GM18519 (cell line): Measurements from ENCODE around the gene MPP4.

ENCODE experiments used
- ATAC-seq: cut with Tn5 transposase; IDR thresholded peaks from one replicate; pipeline ENCODE4 v1.9.1; 2021; ENCODE audit warnings: mild to moderate bottlenecking, moderate library complexity; ENCODE audit not compliant: unreplicated experiment, low FRiP score

Gene MPP4

DNA sequence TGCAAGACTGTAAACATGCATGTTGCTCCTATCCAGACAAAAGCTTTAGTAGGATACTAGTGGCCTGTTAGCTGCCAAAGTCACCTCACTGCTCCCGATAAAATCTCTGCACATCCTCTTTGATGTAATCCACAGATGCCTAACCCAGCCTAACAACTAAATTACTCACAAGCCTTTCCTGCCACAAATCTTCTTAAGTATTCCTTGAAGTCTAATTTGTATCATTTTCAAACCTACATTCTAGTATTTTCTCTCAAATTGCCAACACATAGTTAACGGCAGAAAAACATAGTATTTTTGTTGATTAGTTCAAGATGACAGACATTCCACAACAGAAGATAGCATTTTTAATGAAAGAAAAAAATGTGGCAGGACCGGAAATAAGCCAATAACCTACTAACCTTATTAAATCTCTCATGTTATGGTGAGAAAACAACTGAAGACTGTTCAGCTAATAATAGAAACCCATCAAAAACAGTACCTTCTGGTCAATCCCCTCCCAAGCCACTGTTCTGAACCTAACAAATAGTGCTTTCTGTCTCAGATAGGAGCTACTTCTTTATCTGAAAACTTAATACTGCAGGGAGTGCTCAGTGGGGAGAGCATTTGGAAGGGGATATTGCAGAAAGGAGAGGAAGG is at the start of gene MPP4:
TSS of gene MPP4 (minus strand) at position 57 of the 639 bp plus-strand sequence. CDS start 4,690 bp downstream, outside the sequence.
- no peak for ATAC-seq

DNA sequence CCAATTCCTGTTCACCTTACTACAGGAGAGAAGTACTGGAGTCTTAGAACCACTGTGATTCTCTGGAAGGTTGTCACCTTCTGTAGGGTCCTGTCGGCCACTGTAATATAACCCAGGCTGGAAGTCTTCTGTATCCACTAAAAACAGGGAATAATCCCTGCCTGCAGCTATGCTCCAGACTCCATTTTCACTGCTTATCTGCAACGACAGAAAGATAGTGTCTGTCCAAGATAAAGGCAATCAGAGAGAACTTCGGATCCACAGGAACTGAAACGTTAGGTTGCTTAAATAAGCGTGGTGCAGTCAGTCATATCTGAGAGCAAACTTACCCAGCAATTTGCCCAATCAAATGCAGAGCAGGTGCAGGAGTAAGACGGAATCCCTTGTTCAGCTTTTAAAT is 48.1 kb upstream of the MPP4 start:
- no peak for ATAC-seq

DNA sequence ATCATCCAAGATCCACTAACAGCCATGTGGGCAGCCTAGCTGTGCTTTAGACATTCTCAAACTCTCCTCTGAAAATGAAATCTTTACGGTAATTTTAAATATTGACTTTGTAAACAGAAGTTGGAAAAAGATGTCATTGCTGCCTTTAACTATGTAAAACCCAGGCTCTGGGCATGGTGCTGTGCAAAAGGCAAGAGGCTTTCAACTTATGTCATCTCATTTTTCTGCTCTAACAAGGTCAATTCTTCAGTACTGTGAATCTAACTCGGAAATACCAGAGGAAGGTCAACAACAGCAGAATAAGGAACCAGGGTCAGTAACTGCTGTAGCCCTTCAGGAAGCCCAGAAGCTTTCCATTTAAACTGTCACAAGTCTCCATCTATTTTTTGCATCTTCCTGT is 37.0 kb upstream of the MPP4 start:
- ATAC-seq = no peak

GRCh38 chr2:201734111-201734510 is 35.7 kb upstream of the MPP4 start:
- ATAC-seq = no peak

DNA sequence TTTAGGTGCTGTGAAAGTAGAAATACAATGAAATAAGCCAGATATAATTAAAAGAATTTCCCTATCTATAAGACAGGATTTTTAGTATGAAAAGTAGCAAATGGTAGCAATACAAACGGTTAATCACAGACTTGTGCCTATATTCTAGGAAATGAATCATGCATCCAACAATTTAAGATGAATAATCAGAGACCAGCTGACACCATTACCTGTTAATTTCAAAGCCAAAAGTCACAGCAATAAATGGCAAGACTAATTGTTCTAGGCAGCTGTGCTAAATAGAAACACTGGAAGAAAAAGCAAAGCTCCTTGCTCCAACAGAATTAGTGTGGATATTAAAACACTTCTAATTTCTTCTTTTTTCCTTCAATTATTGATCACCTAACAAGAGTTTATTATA is 35.1 kb upstream of the MPP4 start:
- ATAC-seq = no peak

DNA sequence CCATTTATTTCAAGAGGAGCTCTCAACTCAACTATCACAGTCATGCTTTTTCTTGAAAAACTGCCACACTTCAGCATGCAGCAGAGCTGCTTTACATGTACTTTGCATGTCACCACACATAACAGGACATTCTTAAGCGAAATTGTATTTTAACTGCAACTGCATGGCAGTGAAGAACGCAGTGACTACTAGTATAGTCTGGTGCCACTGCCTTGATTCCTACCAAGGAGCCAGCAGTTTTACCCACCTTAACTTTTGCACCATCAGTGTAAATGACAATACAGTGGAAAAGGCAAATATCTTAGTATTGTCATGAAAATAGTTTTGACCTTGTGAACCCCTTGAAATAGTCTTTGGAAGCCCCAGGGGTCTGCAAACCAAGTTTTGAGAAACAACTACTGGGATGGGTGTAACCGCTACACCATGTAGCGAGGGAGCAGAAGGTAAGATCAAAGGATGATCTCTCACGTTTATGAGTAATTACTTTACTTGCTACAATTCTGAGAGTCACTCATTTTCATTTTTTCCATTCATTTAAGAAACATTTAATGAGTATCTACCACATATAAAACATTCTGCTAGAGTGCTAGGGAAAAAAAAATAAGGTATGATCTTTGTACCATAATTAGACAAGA is 32.3 kb upstream of the MPP4 start:
- ATAC-seq = no peak

GRCh38 chr2:201715459-201715858 is 17.0 kb upstream of the MPP4 start:
- no peak for ATAC-seq

DNA sequence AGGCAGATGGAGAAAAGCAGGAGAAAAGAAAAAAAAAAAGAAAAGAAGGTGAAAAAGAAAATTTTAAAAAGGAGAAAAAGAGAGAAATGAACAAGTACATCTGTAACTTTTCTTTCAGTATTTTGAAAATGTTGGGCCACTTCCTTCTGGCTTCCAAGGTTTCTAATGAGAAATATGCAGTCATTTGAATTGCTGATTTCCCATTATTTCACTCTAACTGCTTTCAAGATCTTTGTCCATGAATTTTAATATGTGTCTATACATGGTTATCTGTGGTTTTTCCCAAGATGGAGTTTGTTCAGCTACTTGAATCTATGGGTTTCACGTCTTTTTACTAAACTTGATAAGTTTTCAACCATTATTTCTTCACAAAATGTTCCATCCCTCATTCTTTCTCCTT is 14.3 kb upstream of the MPP4 start:
- no peak for ATAC-seq

DNA sequence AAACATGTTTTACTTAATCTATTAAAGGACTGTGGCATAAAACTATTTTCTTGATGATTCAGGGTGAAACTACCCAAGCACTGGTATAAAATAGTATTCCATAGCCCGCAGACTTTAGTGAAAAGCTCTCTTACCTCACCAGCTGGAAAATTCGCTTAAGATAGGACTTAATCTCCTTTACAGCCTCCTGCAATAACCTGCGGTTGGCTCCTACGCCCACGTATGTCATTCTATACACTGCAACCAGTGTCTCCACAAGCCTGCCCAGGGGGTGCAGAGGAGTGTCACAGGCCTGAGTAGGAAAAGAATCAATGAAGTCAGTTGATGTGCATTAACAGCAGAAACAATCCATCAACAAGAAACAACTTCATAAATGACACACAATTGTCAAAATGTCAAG is 11.3 kb upstream of the MPP4 start:
- no peak for ATAC-seq

GRCh38 chr2:201709049-201709448 is 10.6 kb upstream of the MPP4 start:
- no peak for ATAC-seq

DNA sequence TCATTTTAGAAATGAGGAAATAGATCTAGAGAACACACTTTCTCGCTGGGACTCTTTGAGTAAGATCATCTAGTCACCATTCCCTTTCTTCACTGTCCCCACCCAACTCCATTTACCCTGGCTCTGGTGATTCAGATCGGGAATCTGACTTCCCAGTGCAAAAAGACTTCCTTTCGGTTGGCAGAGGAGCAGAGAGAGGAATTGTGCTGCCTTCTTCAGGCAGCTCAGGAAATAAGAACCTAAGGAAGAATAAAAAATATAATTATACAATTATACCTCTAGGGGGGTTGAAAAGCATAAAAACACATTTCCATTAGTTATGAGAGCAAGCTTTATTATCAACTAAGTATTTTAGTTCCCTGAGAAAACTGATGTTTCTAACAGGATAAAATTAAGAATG is 9.3 kb upstream of the MPP4 start:
- no peak for ATAC-seq

DNA sequence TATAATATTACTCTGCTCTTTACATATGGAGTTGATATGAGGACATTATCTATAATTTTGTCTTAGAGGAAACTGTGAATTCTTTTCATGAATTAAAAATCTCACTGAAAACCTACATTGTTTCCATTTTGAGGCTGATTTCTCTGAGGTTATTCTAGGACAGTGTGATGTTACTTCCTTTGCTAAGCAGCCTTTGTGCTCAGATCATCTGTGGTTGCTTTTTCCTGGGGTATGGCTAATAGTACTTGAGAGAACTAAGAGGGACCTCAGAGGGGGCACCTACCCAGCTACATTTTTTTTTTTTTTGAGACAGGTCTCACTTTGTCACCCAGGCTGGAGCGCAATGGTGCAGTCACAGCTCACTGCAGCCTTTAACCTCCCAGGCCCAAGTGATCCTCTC is 8.7 kb upstream of the MPP4 start:
- no peak for ATAC-seq

DNA sequence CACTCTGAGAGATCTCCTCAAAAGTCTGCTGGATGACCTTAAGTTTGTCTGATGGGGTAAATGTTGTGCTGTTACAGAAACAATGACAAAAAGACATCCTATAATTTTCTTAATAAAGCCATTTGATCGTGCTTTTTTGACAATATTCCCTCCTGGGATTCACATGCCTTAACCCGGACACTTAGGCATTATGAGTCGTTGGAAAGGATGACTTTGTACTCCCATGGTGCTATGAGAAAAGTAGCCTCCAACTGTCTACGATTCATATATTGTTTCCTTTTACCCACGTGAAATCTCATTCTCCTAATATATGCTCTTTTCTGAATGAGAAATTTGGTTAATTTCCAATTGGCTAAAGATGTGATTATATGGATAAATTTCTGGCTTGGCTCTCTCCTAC is 6.1 kb upstream of the MPP4 start:
- ATAC-seq = no peak

GRCh38 chr2:201701646-201702045 is 3.2 kb upstream of the MPP4 start:
- no peak for ATAC-seq

- ATAC-seq = no peak
These were observed 972 bp upstream of the MPP4 start for GRCh38 chr2:201699416-201699815.

- ATAC-seq = no peak
These were observed 545 bp downstream of the MPP4 start for GRCh38 chr2:201697899-201698298.

DNA sequence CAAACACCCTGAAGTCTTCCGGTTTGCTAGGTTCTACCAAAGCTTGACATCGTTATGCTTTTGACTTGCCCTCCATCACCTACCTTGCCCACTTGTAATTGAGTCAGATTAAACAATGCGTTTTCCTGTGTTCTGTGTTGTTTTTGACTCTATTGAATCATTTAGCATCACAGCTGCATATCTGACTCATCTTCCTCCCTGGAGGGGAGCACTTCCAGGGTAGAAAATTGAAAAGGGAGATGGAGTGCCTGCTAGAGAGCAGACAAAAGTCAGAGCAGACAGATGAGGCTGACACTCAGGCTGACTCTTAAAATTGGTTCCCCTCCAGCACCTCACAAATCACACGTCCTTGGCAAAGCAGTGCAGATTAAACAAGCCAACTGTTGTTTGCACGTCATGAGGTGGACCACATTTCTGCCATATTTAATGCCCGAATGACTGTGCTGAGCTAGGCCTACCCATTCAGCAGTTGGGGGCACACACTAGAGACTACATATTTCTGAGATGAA is 2.2 kb downstream of the MPP4 start:
- ATAC-seq = no peak

GRCh38 chr2:201685156-201685555 is 13.3 kb downstream of the MPP4 start:
- no peak for ATAC-seq

DNA sequence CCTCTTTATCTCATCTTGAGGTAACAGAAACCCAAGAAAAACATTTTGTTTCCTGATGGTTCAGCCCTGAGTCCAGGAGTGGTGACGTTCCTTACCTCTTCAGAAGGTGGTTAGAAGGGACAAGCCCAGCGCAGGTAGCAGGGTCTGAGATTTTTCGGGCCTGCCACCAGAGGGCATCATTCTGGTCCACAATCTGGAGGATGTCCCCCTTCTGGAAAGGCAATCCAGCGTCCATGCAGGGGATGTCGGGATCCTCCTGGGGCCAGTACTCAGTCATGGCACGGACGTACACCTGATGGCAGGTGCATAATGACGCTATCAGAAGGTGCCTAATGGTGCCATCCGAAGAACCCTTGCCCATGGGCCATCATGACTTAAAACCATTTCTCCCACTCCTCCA is 17.7 kb downstream of the MPP4 start:
- ATAC-seq = no peak

DNA sequence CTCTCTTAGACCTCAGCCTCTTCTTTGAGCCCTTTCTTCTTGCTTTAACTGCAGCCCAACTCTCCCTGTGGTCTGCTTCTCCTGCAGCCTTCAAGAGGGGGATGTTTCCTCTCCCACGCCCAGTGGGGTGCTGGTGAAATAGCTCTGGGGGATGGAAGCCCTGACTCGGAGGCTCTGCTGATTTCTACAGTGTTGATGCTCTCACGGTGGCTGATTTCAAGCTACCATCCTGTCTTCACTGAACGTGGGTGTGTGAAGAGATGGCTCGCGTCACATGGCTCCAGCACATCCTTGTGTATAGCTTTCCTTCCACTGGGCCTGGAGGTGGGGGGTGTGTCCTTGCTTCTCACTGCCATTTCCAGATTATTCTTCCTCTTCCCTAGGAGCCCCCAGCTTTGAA is 20.0 kb downstream of the MPP4 start:
- no peak for ATAC-seq

DNA sequence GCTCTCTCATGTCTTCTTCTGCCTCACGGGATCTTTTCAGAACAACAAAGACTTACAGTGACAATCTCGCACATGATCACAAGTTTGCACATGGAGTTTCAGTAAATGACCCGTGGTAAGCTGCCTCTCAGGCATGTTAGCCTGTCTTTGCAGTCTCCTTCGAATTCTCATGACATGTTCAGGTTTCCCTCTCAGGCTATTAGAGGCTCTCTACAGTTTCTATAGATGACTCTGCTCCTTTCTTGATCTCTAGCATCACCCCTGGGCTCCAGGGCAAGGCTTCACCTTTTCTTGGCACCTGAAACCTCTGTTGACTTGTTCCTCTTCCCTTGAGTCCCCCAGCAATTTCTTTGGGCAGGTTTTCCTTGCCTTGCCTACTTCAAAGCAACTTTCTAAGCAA is 23.0 kb downstream of the MPP4 start:
- no peak for ATAC-seq

DNA sequence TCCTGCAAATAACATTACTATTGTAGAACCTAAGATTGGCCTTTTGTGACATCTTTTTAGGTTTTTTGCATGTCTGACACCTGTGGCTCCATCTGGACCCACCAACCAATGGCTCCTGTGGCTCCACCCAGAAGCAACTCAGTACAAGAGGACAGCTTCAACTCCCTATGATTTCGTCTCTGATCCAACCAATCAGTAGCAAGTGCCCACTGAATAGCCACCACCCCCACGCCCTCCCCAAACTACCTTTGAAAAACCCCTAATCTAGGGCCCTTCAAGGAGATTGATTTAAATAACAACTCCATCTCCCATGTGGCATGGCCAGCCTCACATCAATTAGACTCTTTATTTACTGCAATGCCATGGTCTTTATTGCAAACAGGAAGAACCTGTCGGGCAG is 23.6 kb downstream of the MPP4 start:
- ATAC-seq = no peak
